Karpas-422 (cell line): ENCODE data around the gene ACVR1. TPM values are rescaled to one million over a fixed set of nuclear protein-coding genes. Genes with fewer than 3 reads are reported as not detected.
A peak's percentile ranks its signal among the peaks of the same experiment; 100 is the strongest.

ENCODE experiments used
- DNase-seq: peaks from one replicate; pipeline ENCODE4 v3.0.0-alpha.2; 2015
- H2AFZ ChIP-seq: fragments of 200-600 bp; sonication (generic); 2 replicates; pipeline ENCODE4 v1.6.1; 2014; ENCODE audit warnings: antibody characterized with exemption, low read length, mixed read lengths
- H3K27ac ChIP-seq: fragments of 200-600 bp; sonication (generic); 2 replicates; pipeline ENCODE4 v1.5.1; 2014; ENCODE audit warnings: mild to moderate bottlenecking, low read length, moderate library complexity
- H3K27me3 ChIP-seq: fragments of 200-600 bp; sonication (generic); 2 replicates; pipeline ENCODE4 v1.6.1; 2014; ENCODE audit warnings: low read length, mixed read lengths
- H3K36me3 ChIP-seq: fragments of 200-600 bp; sonication (generic); 2 replicates; pipeline ENCODE4 v1.6.1; 2014; ENCODE audit warnings: low read length, mixed read lengths; ENCODE audit not compliant: insufficient read depth
- H3K4me1 ChIP-seq: fragments of 200-600 bp; sonication (generic); 2 replicates; pipeline ENCODE4 v1.6.1; 2014; ENCODE audit warnings: mild to moderate bottlenecking, low read length, mixed read lengths
- H3K4me2 ChIP-seq: fragments of 200-600 bp; sonication (generic); 2 replicates; pipeline ENCODE4 v1.6.1; 2014; ENCODE audit warnings: low read length, low read depth, mild to moderate bottlenecking; ENCODE audit not compliant: poor library complexity, severe bottlenecking
- H3K4me3 ChIP-seq: fragments of 200-600 bp; sonication (generic); 2 replicates; pipeline ENCODE4 v1.5.1; 2014; ENCODE audit warnings: mild to moderate bottlenecking, antibody characterized with exemption, low read length, mixed read lengths
- H3K79me2 ChIP-seq: fragments of 200-600 bp; sonication (generic); 2 replicates; pipeline ENCODE4 v1.6.1; 2014; ENCODE audit warnings: mild to moderate bottlenecking, low read length, mixed read lengths
- H3K9ac ChIP-seq: fragments of 200-600 bp; sonication (generic); 2 replicates; pipeline ENCODE4 v1.6.0; 2014; ENCODE audit warnings: low read length
- H3K9me2 ChIP-seq: fragments of 200-600 bp; sonication (generic), shearing (Covaris generic); replicated peaks from 2 replicates; pipeline ENCODE4 v1.6.0; 2014; ENCODE audit warnings: mild to moderate bottlenecking, low read length, moderate library complexity; ENCODE audit not compliant: insufficient read depth
- H3K9me3 ChIP-seq: fragments of 300-700, 200-600 bp; sonication (generic); 2 replicates; pipeline ENCODE4 v1.6.1; 2014; ENCODE audit warnings: low read length, mixed read lengths
- H4K20me1 ChIP-seq: fragments of 200-600 bp; sonication (generic); 2 replicates; pipeline ENCODE4 v1.6.1; 2014; ENCODE audit warnings: mild to moderate bottlenecking, antibody characterized with exemption, low read length, low read depth; ENCODE audit not compliant: insufficient read depth
- total RNA-seq: library from RNA; depleted of rRNA; stranded (reverse); fragments of >200 nt; shearing (Covaris generic); gene quantifications from 2 replicates; pipeline ENCODE4 v1.2.3, GENCODE V29; 2014; ENCODE audit warnings: low replicate concordance; rRNA removed

Gene ACVR1
- total RNA-seq = 0.07 and 0.22 TPM in 2 replicates

GRCh38 chr2:157876066-157876785 lies at the start of gene ACVR1:
ACVR1 (minus strand) TSS chr2:157876330; CDS start chr2:157799493, 76,837 bp downstream.
- Histone ChIP-seq H3K27me3 (no peaks in the 10 kb centered on the region), H3K4me1 (peaks cover 13% of the 10 kb centered on the region), H3K9me3 (no peaks in the 10 kb centered on the region), H3K9ac (peak within 1 kb of the TSS; percentile 69), H3K4me2 (peak within 1 kb of the TSS; percentile 90), H4K20me1 (no peaks in the 10 kb centered on the region), H3K27ac (no peak within 1 kb of the TSS), H3K36me3 (no peaks in the 10 kb centered on the region), H2AFZ (peak within 1 kb of the TSS; percentile 97), H3K79me2 (no peaks in the 10 kb centered on the region), H3K9me2 (no peaks in the 10 kb centered on the region), H3K4me3 (peak within 1 kb of the TSS; percentile 71)
- DNase-seq = peak; percentile 89

- Histone ChIP-seq H3K9me2 (no peaks in the 10 kb centered on the region), H3K9me3 (no peaks in the 10 kb centered on the region), H3K9ac (no peak overlapping the region), H3K27ac (no peak overlapping the region), H2AFZ (no peak overlapping the region), H3K4me2 (no peak overlapping the region), H3K27me3 (no peaks in the 10 kb centered on the region), H3K36me3 (no peaks in the 10 kb centered on the region), H3K4me1 (no peaks in the 10 kb centered on the region), H3K79me2 (no peaks in the 10 kb centered on the region), H3K4me3 (no peak overlapping the region), H4K20me1 (no peaks in the 10 kb centered on the region)
- no peak for DNase-seq
Observed at GRCh38 chr2:157925071-157925470, 48.9 kb upstream of the ACVR1 start.

- Histone ChIP-seq H3K79me2 (no peaks in the 10 kb centered on the region), H3K9me3 (no peaks in the 10 kb centered on the region), H3K9ac (no peak overlapping the region), H3K36me3 (no peaks in the 10 kb centered on the region), H3K9me2 (no peaks in the 10 kb centered on the region), H3K4me2 (no peak overlapping the region), H4K20me1 (no peaks in the 10 kb centered on the region), H3K27ac (no peak overlapping the region), H2AFZ (no peak overlapping the region), H3K4me3 (no peak overlapping the region), H3K27me3 (no peaks in the 10 kb centered on the region), H3K4me1 (no peaks in the 10 kb centered on the region)
- no peak for DNase-seq
Observed at GRCh38 chr2:157923598-157924217, 47.6 kb upstream of the ACVR1 start.

- H3K4me1 ChIP-seq = no peaks in the 10 kb centered on the region
- H2AFZ ChIP-seq = no peak overlapping the region
- no peaks in the 10 kb centered on the region for H3K9me2 ChIP-seq
- no peaks in the 10 kb centered on the region for H3K79me2 ChIP-seq
- H3K27me3 ChIP-seq = no peaks in the 10 kb centered on the region
- no peak overlapping the region for H3K4me3 ChIP-seq
- H3K9ac ChIP-seq = no peak overlapping the region
- no peaks in the 10 kb centered on the region for H3K9me3 ChIP-seq
- no peaks in the 10 kb centered on the region for H4K20me1 ChIP-seq
- no peak overlapping the region for H3K27ac ChIP-seq
- DNase-seq = no peak
- no peaks in the 10 kb centered on the region for H3K36me3 ChIP-seq
- H3K4me2 ChIP-seq = no peak overlapping the region
Observed at GRCh38 chr2:157922815-157923214, 46.7 kb upstream of the ACVR1 start.

GRCh38 chr2:157922336-157922735 lies 46.2 kb upstream of the ACVR1 start:
- Histone ChIP-seq H3K4me3 (no peak overlapping the region), H3K36me3 (no peaks in the 10 kb centered on the region), H3K9ac (no peak overlapping the region), H3K9me2 (no peaks in the 10 kb centered on the region), H3K4me1 (no peaks in the 10 kb centered on the region), H3K27me3 (no peaks in the 10 kb centered on the region), H4K20me1 (no peaks in the 10 kb centered on the region), H2AFZ (no peak overlapping the region), H3K4me2 (no peak overlapping the region), H3K79me2 (no peaks in the 10 kb centered on the region), H3K27ac (no peak overlapping the region), H3K9me3 (no peaks in the 10 kb centered on the region)
- no peak for DNase-seq

GRCh38 chr2:157920736-157921135 lies 44.6 kb upstream of the ACVR1 start:
- no peaks in the 10 kb centered on the region for H3K79me2 ChIP-seq
- no peaks in the 10 kb centered on the region for H3K9me3 ChIP-seq
- no peak for DNase-seq
- H3K9ac ChIP-seq = no peak overlapping the region
- H3K4me3 ChIP-seq = no peak overlapping the region
- H3K4me2 ChIP-seq = no peak overlapping the region
- H3K27ac ChIP-seq = no peak overlapping the region
- H3K4me1 ChIP-seq = no peaks in the 10 kb centered on the region
- H3K36me3 ChIP-seq = no peaks in the 10 kb centered on the region
- H3K27me3 ChIP-seq = no peaks in the 10 kb centered on the region
- no peak overlapping the region for H2AFZ ChIP-seq
- no peaks in the 10 kb centered on the region for H4K20me1 ChIP-seq
- no peaks in the 10 kb centered on the region for H3K9me2 ChIP-seq

- Histone ChIP-seq H3K4me3 (no peak overlapping the region), H2AFZ (no peak overlapping the region)
Observed at GRCh38 chr2:157919181-157919580, 43.1 kb upstream of the ACVR1 start.

GRCh38 chr2:157918319-157918718 lies 42.2 kb upstream of the ACVR1 start:
- Histone ChIP-seq H3K36me3 (no peaks in the 10 kb centered on the region), H2AFZ (no peak overlapping the region)
- DNase-seq = no peak

More at GRCh38 chr2:157919181-157919580, 43.1 kb upstream of the ACVR1 start:
- DNase-seq = no peak
- no peaks in the 10 kb centered on the region for H3K9me2 ChIP-seq
- H3K79me2 ChIP-seq = no peaks in the 10 kb centered on the region
- H3K9me3 ChIP-seq = no peaks in the 10 kb centered on the region
- no peak overlapping the region for H3K27ac ChIP-seq
- H3K4me1 ChIP-seq = no peaks in the 10 kb centered on the region
- no peak overlapping the region for H3K4me2 ChIP-seq
- no peak overlapping the region for H3K9ac ChIP-seq
- no peaks in the 10 kb centered on the region for H4K20me1 ChIP-seq
- no peaks in the 10 kb centered on the region for H3K36me3 ChIP-seq
- H3K27me3 ChIP-seq = no peaks in the 10 kb centered on the region

More at GRCh38 chr2:157918319-157918718, 42.2 kb upstream of the ACVR1 start:
- no peaks in the 10 kb centered on the region for H3K27me3 ChIP-seq
- no peaks in the 10 kb centered on the region for H3K9me2 ChIP-seq
- no peaks in the 10 kb centered on the region for H4K20me1 ChIP-seq
- no peak overlapping the region for H3K9ac ChIP-seq
- H3K79me2 ChIP-seq = no peaks in the 10 kb centered on the region
- no peak overlapping the region for H3K4me3 ChIP-seq
- no peak overlapping the region for H3K4me2 ChIP-seq
- H3K9me3 ChIP-seq = no peaks in the 10 kb centered on the region
- no peaks in the 10 kb centered on the region for H3K4me1 ChIP-seq
- H3K27ac ChIP-seq = no peak overlapping the region
